ENCODE data around the gene RBPJL.

GRCh38 chr20:45367126-45367525, 60.5 kb downstream of the RBPJL start:
- TF ChIP-seq CTCF (IDR thresholded peaks at IDR 0.05; ENCODE audit: low read depth, low read length, poor library complexity, severe bottlenecking) (no peak), EZH2phosphoT487 (IDR thresholded peaks at IDR 0.05; ENCODE audit: borderline replicate concordance, low read length) (no peak)

Data from DOHH2 (cell line).